NT2/D1 (cell line): Measurements from ENCODE around the gene NRXN2.

ENCODE experiments used
- SUZ12 ChIP-seq: IDR thresholded peaks from 2 replicates; pipeline ENCODE4 v1.6.1; 2011; ENCODE audit not compliant: insufficient read length, insufficient read depth; ENCODE audit errors: extremely low read depth
- YY1 ChIP-seq: IDR thresholded peaks from 2 replicates; pipeline ENCODE4 v1.6.1; 2011; ENCODE audit not compliant: insufficient read length, insufficient read depth
- ZNF274 ChIP-seq: IDR thresholded peaks from 2 replicates; pipeline ENCODE4 v1.6.1; 2011; ENCODE audit warnings: mild to moderate bottlenecking, low read depth, low read length

DNA sequence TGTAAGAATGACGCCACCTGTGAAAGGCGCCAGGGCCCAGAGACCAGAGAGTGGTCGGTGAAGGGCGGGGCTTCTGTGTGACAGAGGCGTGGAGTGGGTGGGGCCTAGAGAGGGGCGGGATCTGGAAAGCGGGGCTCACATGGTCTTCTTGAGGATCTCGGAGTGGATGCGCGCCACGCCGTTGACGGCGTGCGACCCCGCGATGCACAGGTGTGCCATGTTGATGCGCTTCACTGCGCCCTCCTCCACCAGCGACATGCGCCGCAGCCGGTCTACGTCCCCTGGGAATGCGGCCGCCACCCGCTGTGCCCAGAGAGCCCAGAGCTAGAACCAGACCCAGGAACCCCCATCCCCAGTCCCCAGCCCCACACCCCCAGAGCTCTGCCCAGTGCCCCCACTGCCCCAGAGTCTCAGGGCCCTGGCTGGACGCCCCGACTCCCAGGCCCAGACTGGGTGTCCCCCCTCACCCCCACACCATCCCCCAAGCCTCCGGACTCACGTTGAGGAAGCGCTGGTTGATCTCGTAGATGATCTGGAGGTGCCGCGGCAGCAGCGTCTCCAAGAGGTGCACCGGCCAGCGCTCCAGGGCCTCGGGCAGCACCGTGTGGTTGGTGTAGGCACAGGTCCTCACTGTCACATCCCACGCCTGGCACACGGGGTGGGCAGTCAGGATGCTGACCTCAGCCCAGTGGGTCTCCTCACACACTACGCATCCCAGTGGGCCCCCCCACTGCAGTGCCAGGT is 30.6 kb upstream of the NRXN2 start:
- TF ChIP-seq YY1, result no peak
- no peak for TF ChIP-seq SUZ12
- no peak for TF ChIP-seq ZNF274
